Thyroid gland (tissue), 4 donors: ENCODE data around the gene TRIM46.

ENCODE experiments used
- POLR2A ChIP-seq, 2 donors: fragments of 450-650 bp; IDR thresholded peaks; one replicate each; pipeline ENCODE4 v1.6.1; 2017; ENCODE audit warnings: antibody characterized with exemption in 2 of 2, mild to moderate bottlenecking in 2 of 2, moderate library complexity in 1 of 2
- TF ChIP-seq, protein P1 (sequence below), 6 experiments: fragments of 200-600 bp in 3 of 6; fragments of 450-650 bp in 3 of 6; sonication (generic) in 3 of 6; IDR thresholded peaks; one replicate each; pipeline ENCODE4 v1.5.1; 2016 to 2019; ENCODE audit warnings: antibody characterized with exemption in 6 of 6, mild to moderate bottlenecking in 2 of 6, inconsistent platforms in 1 of 6, moderate library complexity in 1 of 6

DNA sequence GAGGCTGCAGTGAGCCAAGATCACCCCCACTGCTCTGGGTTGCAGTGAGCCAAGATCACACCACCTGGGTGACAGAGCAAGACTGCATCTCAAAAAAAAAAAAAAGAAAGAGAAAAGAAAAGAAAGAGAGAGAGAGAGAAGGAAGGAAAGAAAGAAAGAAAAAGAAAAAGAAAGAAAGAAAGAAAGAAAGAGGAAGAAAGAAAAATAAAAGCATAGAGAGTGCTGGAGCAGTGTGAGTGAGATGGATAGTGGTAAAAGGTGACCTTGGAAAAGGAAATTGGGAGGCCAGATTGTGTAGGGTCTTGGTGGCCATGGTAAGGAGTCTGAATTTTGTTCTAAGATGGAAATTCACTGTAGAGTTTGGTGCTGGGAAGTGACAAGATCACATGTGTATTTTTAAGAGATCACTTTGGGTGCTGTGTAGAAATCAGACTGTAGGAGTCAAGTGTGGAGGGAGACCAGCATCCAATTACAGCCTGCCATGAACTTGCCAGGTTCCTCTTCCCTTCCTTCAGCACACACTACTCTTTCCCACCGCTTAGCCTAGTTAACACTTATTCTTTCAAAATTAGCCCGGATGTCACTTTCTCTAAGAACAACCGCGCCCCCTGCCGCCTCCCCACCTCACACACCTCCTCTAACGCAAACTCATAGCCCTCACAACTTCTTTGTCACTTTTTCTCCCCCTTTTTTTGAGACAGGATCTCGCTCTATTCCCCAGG lies 52.7 kb downstream of the TRIM46 start:
- TF ChIP-seq, protein P1, sequence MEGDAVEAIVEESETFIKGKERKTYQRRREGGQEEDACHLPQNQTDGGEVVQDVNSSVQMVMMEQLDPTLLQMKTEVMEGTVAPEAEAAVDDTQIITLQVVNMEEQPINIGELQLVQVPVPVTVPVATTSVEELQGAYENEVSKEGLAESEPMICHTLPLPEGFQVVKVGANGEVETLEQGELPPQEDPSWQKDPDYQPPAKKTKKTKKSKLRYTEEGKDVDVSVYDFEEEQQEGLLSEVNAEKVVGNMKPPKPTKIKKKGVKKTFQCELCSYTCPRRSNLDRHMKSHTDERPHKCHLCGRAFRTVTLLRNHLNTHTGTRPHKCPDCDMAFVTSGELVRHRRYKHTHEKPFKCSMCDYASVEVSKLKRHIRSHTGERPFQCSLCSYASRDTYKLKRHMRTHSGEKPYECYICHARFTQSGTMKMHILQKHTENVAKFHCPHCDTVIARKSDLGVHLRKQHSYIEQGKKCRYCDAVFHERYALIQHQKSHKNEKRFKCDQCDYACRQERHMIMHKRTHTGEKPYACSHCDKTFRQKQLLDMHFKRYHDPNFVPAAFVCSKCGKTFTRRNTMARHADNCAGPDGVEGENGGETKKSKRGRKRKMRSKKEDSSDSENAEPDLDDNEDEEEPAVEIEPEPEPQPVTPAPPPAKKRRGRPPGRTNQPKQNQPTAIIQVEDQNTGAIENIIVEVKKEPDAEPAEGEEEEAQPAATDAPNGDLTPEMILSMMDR (IDR thresholded peaks at IDR 0.05), result peak in 4 of 6 experiments; percentile 39 to 63 (median 43)
- TF ChIP-seq POLR2A (IDR thresholded peaks at IDR 0.05), result no peak
